Mesodermal cell (in vitro differentiated cells): ENCODE data around the gene EML4.
"Not testable (repeated sequence)": the region's sequence is repeated elsewhere in the genome, so short reads cannot be mapped to it uniquely, and the experiment has no call there.

ENCODE experiments used
- H3K27ac ChIP-seq: 2 replicates; pipeline ENCODE4 v1.7.0; 2013; ENCODE audit warnings: mild to moderate bottlenecking, low read depth, low read length, moderate library complexity; ENCODE audit not compliant: severe bottlenecking
- H3K36me3 ChIP-seq: 2 replicates; pipeline ENCODE4 v1.7.1; 2013; ENCODE audit warnings: mild to moderate bottlenecking, low read length, moderate library complexity; ENCODE audit not compliant: control insufficient read depth, insufficient read depth
- H3K4me1 ChIP-seq: one replicate; pipeline ENCODE4 v1.7.1; 2013; ENCODE audit warnings: mild to moderate bottlenecking, low read length; ENCODE audit not compliant: insufficient read depth, control insufficient read depth, poor library complexity, severe bottlenecking
- H3K4me3 ChIP-seq: 2 replicates; pipeline ENCODE4 v1.7.0; 2013; ENCODE audit warnings: low read length, control low read depth, mild to moderate bottlenecking; ENCODE audit not compliant: insufficient read depth, poor library complexity, severe bottlenecking; ENCODE audit errors: extremely low read depth
- H3K9me3 ChIP-seq: 2 replicates; pipeline ENCODE4 v1.7.1; 2013; ENCODE audit warnings: mild to moderate bottlenecking, low read length, moderate library complexity; ENCODE audit not compliant: control insufficient read depth
- WGBS, 2 experiments: methylation state at CpG; one replicate each; pipeline ENCODE4 v1.1.5; 2013; ENCODE audit warnings: missing lambda C conversion rate in 2 of 2; ENCODE audit not compliant: insufficient coverage in 2 of 2; 5-methylcytosine and 5-hydroxymethylcytosine counted together

EML4 gene

DNA sequence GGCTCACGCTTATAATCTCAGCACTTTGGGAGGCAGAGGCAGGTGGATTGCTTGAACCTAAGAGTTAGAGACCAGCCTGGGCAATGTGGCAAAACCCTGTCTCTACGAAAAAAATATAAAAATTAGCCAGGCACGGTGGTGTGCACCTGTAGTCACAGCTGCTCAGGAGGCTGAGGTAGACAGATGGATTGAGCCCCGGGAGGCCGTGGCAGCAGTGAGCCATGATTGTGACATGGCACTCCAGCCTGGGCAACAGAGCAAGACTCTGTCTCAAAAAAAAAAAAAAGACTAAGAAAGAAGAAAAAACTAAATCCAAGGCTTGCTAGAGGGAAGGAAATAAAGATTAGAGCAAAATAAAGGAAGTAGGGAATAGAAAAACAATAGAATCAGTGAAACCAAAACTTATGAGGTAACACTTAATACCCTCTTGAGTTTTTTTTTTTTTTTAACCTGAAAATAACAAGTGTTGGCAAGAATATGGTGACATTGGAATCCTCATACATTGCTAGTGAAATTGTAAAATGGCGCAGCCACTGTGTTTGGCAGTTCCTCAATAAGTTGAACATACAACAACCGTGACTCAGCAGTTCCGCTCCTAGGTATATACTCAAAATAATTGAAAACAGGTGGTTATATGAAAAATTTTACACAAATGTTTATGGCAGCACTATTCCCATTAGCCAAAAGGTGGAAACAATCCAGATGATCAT is 85.2 kb downstream of the EML4 start:
- WGBS, 2 experiments, result 85 to 95% methylated on average over 5 of the region's 8 CpGs
- no peaks in the 10 kb centered on the region for H3K9me3 ChIP-seq
- H3K36me3 ChIP-seq, result peaks cover 39% of the 10 kb centered on the region

DNA sequence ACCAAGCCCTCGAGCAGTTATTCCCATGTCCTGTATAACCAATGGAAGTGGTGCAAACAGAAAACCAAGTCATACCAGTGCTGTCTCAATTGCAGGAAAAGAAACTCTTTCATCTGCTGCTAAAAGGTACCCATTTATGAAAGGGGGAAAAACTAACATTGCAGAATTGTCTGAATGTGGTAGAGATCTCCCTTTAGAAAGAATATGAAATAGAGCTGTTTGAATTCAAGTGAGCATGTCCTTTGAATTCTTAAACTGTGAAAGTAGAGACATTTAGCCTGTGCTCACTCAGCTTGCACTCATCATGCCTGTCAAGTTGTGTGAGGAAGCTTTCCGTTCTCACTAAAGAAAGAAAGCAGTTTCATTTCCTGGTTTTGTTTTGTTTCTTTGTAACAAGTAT is 87.4 kb downstream of the EML4 start:
- WGBS, 2 experiments, result 80% methylated on average over 2 of the region's 2 CpGs; no CpG with 5 or more reads in 1 of the 2 experiments
- no peaks in the 10 kb centered on the region for H3K4me1 ChIP-seq
- peaks cover 34% of the 10 kb centered on the region for H3K36me3 ChIP-seq
- H3K9me3 ChIP-seq, result no peaks in the 10 kb centered on the region
- H3K27ac ChIP-seq, result no peak overlapping the region
- no peak overlapping the region for H3K4me3 ChIP-seq

More for the DNA sequence above, 85.2 kb downstream of the EML4 start:
- Histone ChIP-seq H3K4me1 (no peaks in the 10 kb centered on the region), H3K27ac (no peak overlapping the region), H3K4me3 (no peak overlapping the region)

DNA sequence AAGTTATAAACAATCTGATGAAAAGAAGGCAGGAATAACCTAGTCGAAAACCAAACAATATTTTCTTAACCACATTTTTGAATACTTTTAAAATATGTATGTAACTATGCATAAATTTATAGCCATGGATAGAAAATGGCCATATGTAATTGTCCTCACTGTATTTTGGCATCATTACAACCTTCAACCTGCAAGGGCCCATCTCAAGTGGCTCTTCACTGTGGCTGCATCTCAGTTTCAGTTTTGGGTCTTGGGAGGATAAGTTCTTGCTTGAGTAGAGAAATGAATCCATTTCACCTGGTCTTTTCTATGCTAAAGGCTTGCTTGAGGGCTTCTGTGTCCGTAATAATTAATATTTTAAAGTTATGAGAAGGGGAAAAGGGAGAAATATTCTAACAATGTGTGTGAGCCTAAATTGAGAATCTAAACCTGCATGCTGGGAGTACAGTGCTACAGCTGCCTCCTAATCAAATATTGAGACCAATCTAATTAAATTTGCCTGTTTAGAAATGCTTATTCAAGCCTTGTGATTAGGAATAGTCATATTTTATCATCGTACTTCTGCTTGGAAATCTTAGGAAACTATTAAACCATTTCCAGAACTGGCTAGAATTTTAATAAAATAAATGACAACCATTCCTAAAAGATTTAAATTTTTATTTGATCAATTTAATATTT is 92.5 kb downstream of the EML4 start:
- WGBS, 2 experiments, result 91 to 100% methylated on average over 1 of the region's 3 CpGs
- no peak overlapping the region for H3K27ac ChIP-seq

DNA sequence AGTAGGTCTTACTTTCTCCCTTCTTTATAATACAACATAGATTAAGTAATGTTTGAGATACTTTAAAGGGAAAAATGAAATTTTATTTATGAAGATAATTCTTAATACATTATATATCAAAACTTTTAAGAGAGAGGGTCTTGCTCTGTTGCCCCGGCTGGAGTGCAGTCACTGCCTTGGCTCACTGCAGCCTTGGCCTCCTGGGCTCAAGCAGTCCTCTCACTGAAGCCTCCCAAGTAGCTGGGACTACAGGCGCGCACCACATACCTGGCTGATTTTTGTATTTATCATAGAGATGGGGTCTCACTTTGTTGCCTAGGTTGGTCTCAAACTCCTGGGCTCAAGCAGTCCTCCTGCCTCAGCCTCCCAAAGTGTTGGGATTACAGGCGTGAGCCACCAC is 97.1 kb downstream of the EML4 start:
- peaks cover 45% of the 10 kb centered on the region for H3K36me3 ChIP-seq
- H3K4me3 ChIP-seq, result no peak overlapping the region
- H3K27ac ChIP-seq, result no peak overlapping the region
- H3K4me1 ChIP-seq, result no peaks in the 10 kb centered on the region
- no peaks in the 10 kb centered on the region for H3K9me3 ChIP-seq
- WGBS, 2 experiments, result 91 to 94% methylated on average over 2 to 4 of the region's 4 CpGs

More for the DNA sequence above, 92.5 kb downstream of the EML4 start:
- H3K36me3 ChIP-seq, result peaks cover 52% of the 10 kb centered on the region
- H3K4me1 ChIP-seq, result no peaks in the 10 kb centered on the region
- no peaks in the 10 kb centered on the region for H3K9me3 ChIP-seq
- H3K4me3 ChIP-seq, result no peak overlapping the region

DNA sequence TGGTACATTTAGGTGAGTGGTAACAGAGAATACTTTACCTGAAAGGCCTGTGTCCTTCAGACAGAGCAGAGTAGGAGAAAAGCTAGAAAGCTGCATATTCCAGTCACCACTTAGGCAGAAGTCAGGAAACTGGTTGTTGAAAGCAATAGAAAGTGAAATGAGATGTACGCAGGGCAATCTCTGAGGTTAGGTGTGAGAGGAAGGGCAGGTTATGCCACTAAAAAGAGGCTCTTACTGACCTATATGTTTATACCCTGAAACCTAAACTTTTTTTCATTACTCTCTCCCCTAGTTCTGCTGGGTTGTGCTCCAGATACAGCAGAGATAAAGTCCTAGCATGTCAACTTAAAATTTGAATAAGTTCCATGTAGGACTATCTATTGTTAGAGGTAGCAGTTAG is 98.4 kb downstream of the EML4 start:
- peaks cover 35% of the 10 kb centered on the region for H3K36me3 ChIP-seq
- no peaks in the 10 kb centered on the region for H3K4me1 ChIP-seq
- no peaks in the 10 kb centered on the region for H3K9me3 ChIP-seq
- no peak overlapping the region for H3K4me3 ChIP-seq
- WGBS, 2 experiments, result no CpG with 5 or more reads among the region's 1 CpG
- no peak overlapping the region for H3K27ac ChIP-seq

DNA sequence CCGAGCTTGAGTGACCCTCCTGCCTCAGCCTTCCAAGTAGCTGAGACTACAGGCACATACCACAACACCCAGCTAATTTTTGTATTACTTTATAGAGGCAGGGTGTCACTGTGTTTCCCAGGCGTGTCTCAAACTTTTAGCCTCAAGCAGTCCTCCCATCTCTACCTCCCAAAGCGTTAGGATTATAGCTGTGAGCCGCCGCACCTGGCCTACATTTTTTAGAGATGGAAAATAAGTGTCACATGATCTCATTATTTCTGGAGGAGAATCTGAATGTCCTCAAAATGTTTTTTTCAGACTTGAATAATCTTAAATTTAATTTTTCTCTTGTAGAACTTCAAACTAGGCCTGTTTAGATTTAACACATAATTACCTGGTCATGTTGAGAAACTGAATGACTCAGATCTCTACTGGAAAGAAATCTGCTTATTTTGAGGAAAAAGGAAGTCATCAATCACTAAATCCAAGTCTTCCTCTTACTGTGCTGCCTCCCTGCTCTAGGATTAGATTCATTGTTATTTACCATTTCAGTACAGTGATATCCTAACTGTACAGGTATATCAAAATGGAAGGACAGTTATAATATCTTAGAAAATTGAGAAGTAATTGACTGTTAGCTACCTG is 99.5 kb downstream of the EML4 start:
- no peaks in the 10 kb centered on the region for H3K9me3 ChIP-seq
- no peak overlapping the region for H3K4me3 ChIP-seq
- WGBS, 2 experiments, result 100% methylated on average over 1 of the region's 5 CpGs; no CpG with 5 or more reads in 1 of the 2 experiments
- H3K4me1 ChIP-seq, result no peaks in the 10 kb centered on the region
- H3K36me3 ChIP-seq, result peaks cover 28% of the 10 kb centered on the region
- H3K27ac ChIP-seq, result no peak overlapping the region

DNA sequence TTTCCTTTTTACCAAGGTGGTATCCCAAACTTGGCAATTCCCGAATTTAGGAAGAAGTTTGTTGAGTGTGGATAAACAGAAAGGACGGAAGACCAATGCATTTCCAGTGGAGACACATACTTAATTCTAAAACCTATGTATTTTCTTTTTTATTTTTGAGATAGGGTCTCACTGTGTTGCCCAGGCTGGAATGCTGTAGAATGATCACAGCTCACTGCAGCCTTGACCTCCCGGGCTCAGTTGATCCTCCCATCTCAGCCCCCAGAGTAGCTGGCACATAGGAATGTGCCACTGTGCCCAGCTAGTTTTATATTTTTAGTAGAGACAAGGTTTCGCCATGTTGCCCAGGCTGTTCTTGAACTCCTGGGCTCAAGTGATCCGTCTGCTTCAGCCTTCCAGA is 101.6 kb downstream of the EML4 start:
- H3K9me3 ChIP-seq, result no peaks in the 10 kb centered on the region
- H3K27ac ChIP-seq, result no peak overlapping the region
- H3K4me3 ChIP-seq, result no peak overlapping the region
- no peaks in the 10 kb centered on the region for H3K4me1 ChIP-seq
- H3K36me3 ChIP-seq, result peaks cover 29% of the 10 kb centered on the region
- WGBS, 2 experiments, result 93 to 94% methylated on average over 3 of the region's 5 CpGs

DNA sequence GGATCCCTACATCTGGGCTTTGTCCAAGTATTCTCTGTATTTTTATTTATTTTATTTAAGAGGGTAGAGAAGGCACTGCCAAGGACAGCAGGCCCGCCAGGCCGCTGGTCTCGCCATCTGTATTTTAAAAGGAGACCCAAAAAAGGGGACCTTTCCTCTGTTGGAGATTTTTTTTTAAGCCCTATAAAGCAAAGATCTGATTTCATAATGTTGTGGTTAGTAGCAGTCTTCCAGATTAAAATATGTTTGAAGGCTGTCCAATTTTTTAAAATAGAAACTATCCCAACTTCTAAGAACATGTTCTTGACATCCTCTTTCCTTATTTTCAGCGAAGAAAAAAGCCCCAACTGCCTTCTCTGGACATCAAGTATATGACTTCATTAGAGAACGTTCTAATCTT is 102.1 kb downstream of the EML4 start:
- H3K4me3 ChIP-seq, H3K27ac ChIP-seq, H3K4me1 ChIP-seq, H3K9me3 ChIP-seq: not testable (repeated sequence)
- WGBS, 2 experiments, result 80% methylated on average over 3 of the region's 5 CpGs; no CpG with 5 or more reads in 1 of the 2 experiments
- H3K36me3 ChIP-seq, result peaks cover 33% of the 10 kb centered on the region

DNA sequence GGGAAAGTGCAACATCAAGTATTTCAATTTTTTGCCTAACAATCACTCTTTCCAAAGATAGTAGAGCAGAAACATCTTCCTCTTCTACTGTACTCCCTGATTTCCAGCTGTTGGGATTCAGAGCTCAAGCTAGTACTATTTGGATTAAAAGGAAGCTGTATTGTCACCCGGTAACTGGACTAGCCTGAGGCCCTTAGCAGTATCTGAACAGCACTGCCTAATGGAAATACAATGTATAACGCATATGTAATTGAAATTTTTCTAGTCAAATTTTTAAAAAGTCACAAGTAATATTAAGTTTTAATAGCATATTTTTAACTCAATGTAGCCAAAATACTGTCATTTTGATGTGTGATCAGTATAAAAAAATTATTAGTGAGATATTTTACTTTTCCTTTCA is 105.7 kb downstream of the EML4 start:
- Histone ChIP-seq H3K4me3 (no peak overlapping the region), H3K4me1 (no peaks in the 10 kb centered on the region), H3K36me3 (peaks cover 29% of the 10 kb centered on the region), H3K9me3 (no peaks in the 10 kb centered on the region), H3K27ac (no peak overlapping the region)
- WGBS, 2 experiments, result no CpG with 5 or more reads among the region's 2 CpGs

DNA sequence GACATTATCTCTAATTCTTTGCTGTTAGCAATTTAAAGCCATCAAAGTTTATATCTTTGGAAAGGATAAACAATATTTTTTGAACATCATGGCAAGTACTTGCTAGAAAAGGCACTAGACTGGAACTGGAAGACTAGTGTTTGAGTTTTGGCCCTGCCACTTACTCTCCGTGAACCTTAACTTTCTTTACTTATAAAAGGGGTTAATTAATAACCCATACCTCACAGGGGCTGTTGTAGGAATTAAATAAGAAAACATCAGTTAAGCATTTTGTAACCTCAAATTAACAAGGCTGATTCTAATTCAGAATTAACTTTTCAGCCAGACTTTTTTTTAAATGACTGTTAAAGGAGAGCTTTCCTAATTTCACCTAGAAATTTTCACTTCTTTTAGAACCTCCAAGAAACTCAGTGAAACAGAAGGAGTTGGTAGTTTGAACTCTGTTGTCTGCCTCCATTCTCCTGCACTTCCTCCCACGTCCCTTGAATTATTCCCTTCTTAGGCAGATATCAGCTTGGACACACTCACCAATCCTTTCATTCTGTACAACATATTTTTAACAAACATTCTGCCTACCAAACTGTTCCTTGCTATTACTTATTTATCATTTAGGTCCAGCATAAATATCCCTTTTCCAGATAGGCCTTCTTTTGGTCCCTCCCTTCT is 112.4 kb downstream of the EML4 start:
- no peaks in the 10 kb centered on the region for H3K9me3 ChIP-seq
- 83 to 86% methylated on average over 1 of the region's 2 CpGs for WGBS, 2 experiments
- no peak overlapping the region for H3K4me3 ChIP-seq
- no peaks in the 10 kb centered on the region for H3K4me1 ChIP-seq
- no peak overlapping the region for H3K27ac ChIP-seq
- H3K36me3 ChIP-seq, result peaks cover 52% of the 10 kb centered on the region
